ENCODE data around the gene UBA1.

UBA1 gene

GRCh38 chrX:47158781-47159180 is 34.8 kb upstream of the UBA1 start:
- Histone ChIP-seq H3K79me1 (replicated peaks; ENCODE audit: low read length, poor library complexity, severe bottlenecking) (no peaks in the 10 kb centered on the region), H3K27me3 (ENCODE audit: control insufficient read depth in 1 of 2, insufficient read depth in 1 of 2, low read length in 2 of 2) (peaks cover 0 to 17% of the 10 kb centered on the region in 2 experiments), H2BK120ac (ENCODE audit: low read depth, low read length) (no peak overlapping the region), H2BK15ac (ENCODE audit: low read depth, poor library complexity, severe bottlenecking) (no peak overlapping the region), H3K4me1 (ENCODE audit: control insufficient read depth, insufficient read depth, low read depth, low read length) (no peaks in the 10 kb centered on the region), H2AK5ac (ENCODE audit: low read length, severe bottlenecking) (no peak overlapping the region), H3K36me3 (ENCODE audit: control insufficient read depth in 1 of 2, insufficient read depth in 2 of 2, low read depth in 1 of 2, low read length in 2 of 2) (peaks cover 15 to 28% of the 10 kb centered on the region in 2 experiments), H3K18ac (ENCODE audit: low read depth in 1 of 2, low read length in 2 of 2) (no peak overlapping the region), H2BK5ac (ENCODE audit: low read depth, low read length, poor library complexity, severe bottlenecking) (no peak overlapping the region), H3K27ac (ENCODE audit: low read length, poor library complexity, severe bottlenecking) (no peak overlapping the region), H3K4ac (ENCODE audit: low read depth in 1 of 2, low read length in 2 of 2) (no peak overlapping the region), H3K4me3 (ENCODE audit: insufficient read depth in 1 of 2, low read depth in 1 of 2, low read length in 2 of 2) (no peak overlapping the region), H4K8ac (ENCODE audit: low read length) (no peak overlapping the region), H2BK12ac (ENCODE audit: low read length in 2 of 2) (no peak overlapping the region), H2AFZ (ENCODE audit: low read depth, low read length) (no peak overlapping the region), H3K9me3 (ENCODE audit: control insufficient read depth, low read length) (no peaks in the 10 kb centered on the region), H3K4me2 (ENCODE audit: low read length, poor library complexity, severe bottlenecking) (no peak overlapping the region), H4K91ac (ENCODE audit: low read length) (no peak overlapping the region), H3K23ac (ENCODE audit: low read length in 2 of 2) (no peak overlapping the region), H3K9ac (ENCODE audit: low read length) (no peak overlapping the region), H3K14ac (ENCODE audit: low read length in 2 of 2) (no peak overlapping the region)
- no peak for DNase-seq
- 95% methylated on average over 4 of the region's 5 CpGs for WGBS

- WGBS = 96% methylated on average over 3 of the region's 4 CpGs
Measured at GRCh38 chrX:47160781-47161180, 32.8 kb upstream of the UBA1 start.

GRCh38 chrX:47162927-47163583 is 30.6 kb upstream of the UBA1 start:
- no peaks in the 10 kb centered on the region for H3K9me3 ChIP-seq (ENCODE audit: control insufficient read depth, low read length)
- H3K36me3 ChIP-seq (ENCODE audit: control insufficient read depth in 1 of 2, insufficient read depth in 2 of 2, low read depth in 1 of 2, low read length in 2 of 2) = peaks cover 3 to 5% of the 10 kb centered on the region in 2 experiments

More at GRCh38 chrX:47160781-47161180, 32.8 kb upstream of the UBA1 start:
- no peak overlapping the region for H3K27ac ChIP-seq (ENCODE audit: low read length, poor library complexity, severe bottlenecking)
- H2BK12ac ChIP-seq (ENCODE audit: low read length in 2 of 2) = no peak overlapping the region
- H3K4me3 ChIP-seq (ENCODE audit: insufficient read depth in 1 of 2, low read depth in 1 of 2, low read length in 2 of 2) = no peak overlapping the region
- no peak overlapping the region for H3K4me2 ChIP-seq (ENCODE audit: low read length, poor library complexity, severe bottlenecking)
- DNase-seq = no peak
- H4K8ac ChIP-seq (ENCODE audit: low read length) = no peak overlapping the region
- no peak overlapping the region for H3K4ac ChIP-seq (ENCODE audit: low read depth in 1 of 2, low read length in 2 of 2)
- no peak overlapping the region for H3K23ac ChIP-seq (ENCODE audit: low read length in 2 of 2)
- H3K9me3 ChIP-seq (ENCODE audit: control insufficient read depth, low read length) = no peaks in the 10 kb centered on the region
- no peak overlapping the region for H2AK5ac ChIP-seq (ENCODE audit: low read length, severe bottlenecking)
- H3K18ac ChIP-seq (ENCODE audit: low read depth in 1 of 2, low read length in 2 of 2) = no peak overlapping the region
- H3K79me1 ChIP-seq (replicated peaks; ENCODE audit: low read length, poor library complexity, severe bottlenecking) = no peaks in the 10 kb centered on the region
- H3K36me3 ChIP-seq (ENCODE audit: control insufficient read depth in 1 of 2, insufficient read depth in 2 of 2, low read depth in 1 of 2, low read length in 2 of 2) = peaks cover 15 to 23% of the 10 kb centered on the region in 2 experiments
- no peak overlapping the region for H3K9ac ChIP-seq (ENCODE audit: low read length)
- no peak overlapping the region for H4K91ac ChIP-seq (ENCODE audit: low read length)
- no peak overlapping the region for H2BK120ac ChIP-seq (ENCODE audit: low read depth, low read length)
- no peak overlapping the region for H3K14ac ChIP-seq (ENCODE audit: low read length in 2 of 2)
- H3K4me1 ChIP-seq (ENCODE audit: control insufficient read depth, insufficient read depth, low read depth, low read length) = no peaks in the 10 kb centered on the region
- H2BK15ac ChIP-seq (ENCODE audit: low read depth, poor library complexity, severe bottlenecking) = no peak overlapping the region
- no peak overlapping the region for H2BK5ac ChIP-seq (ENCODE audit: low read depth, low read length, poor library complexity, severe bottlenecking)
- H2AFZ ChIP-seq (ENCODE audit: low read depth, low read length) = no peak overlapping the region
- H3K27me3 ChIP-seq (ENCODE audit: control insufficient read depth in 1 of 2, insufficient read depth in 1 of 2, low read length in 2 of 2) = peaks cover 0 to 17% of the 10 kb centered on the region in 2 experiments

GRCh38 chrX:47164420-47164819 is 29.2 kb upstream of the UBA1 start:
- no peak overlapping the region for H2BK120ac ChIP-seq (ENCODE audit: low read depth, low read length)
- no peak overlapping the region for H3K27ac ChIP-seq (ENCODE audit: low read length, poor library complexity, severe bottlenecking)
- H3K23ac ChIP-seq (ENCODE audit: low read length in 2 of 2) = no peak overlapping the region
- H2BK12ac ChIP-seq (ENCODE audit: low read length in 2 of 2) = no peak overlapping the region
- H3K4me2 ChIP-seq (ENCODE audit: low read length, poor library complexity, severe bottlenecking) = no peak overlapping the region
- no peak overlapping the region for H2BK15ac ChIP-seq (ENCODE audit: low read depth, poor library complexity, severe bottlenecking)
- 100% methylated on average over 2 of the region's 3 CpGs for WGBS
- no peak overlapping the region for H4K8ac ChIP-seq (ENCODE audit: low read length)
- no peaks in the 10 kb centered on the region for H3K9me3 ChIP-seq (ENCODE audit: control insufficient read depth, low read length)
- peaks cover 0 to 13% of the 10 kb centered on the region in 2 experiments for H3K27me3 ChIP-seq (ENCODE audit: control insufficient read depth in 1 of 2, insufficient read depth in 1 of 2, low read length in 2 of 2)
- no peak overlapping the region for H2AFZ ChIP-seq (ENCODE audit: low read depth, low read length)
- no peak overlapping the region for H3K4ac ChIP-seq (ENCODE audit: low read depth in 1 of 2, low read length in 2 of 2)
- no peak overlapping the region for H3K18ac ChIP-seq (ENCODE audit: low read depth in 1 of 2, low read length in 2 of 2)
- no peak overlapping the region for H3K14ac ChIP-seq (ENCODE audit: low read length in 2 of 2)
- no peak overlapping the region for H2BK5ac ChIP-seq (ENCODE audit: low read depth, low read length, poor library complexity, severe bottlenecking)
- no peak overlapping the region for H3K9ac ChIP-seq (ENCODE audit: low read length)
- DNase-seq = no peak
- H3K4me3 ChIP-seq (ENCODE audit: insufficient read depth in 1 of 2, low read depth in 1 of 2, low read length in 2 of 2) = no peak overlapping the region
- peaks cover 4 to 8% of the 10 kb centered on the region in 2 experiments for H3K36me3 ChIP-seq (ENCODE audit: control insufficient read depth in 1 of 2, insufficient read depth in 2 of 2, low read depth in 1 of 2, low read length in 2 of 2)
- peaks cover 6% of the 10 kb centered on the region for H3K79me1 ChIP-seq (replicated peaks; ENCODE audit: low read length, poor library complexity, severe bottlenecking)
- H4K91ac ChIP-seq (ENCODE audit: low read length) = no peak overlapping the region
- no peak overlapping the region for H2AK5ac ChIP-seq (ENCODE audit: low read length, severe bottlenecking)
- H3K4me1 ChIP-seq (ENCODE audit: control insufficient read depth, insufficient read depth, low read depth, low read length) = peaks cover 1% of the 10 kb centered on the region

More at GRCh38 chrX:47162927-47163583, 30.6 kb upstream of the UBA1 start:
- 96% methylated on average over 5 of the region's 5 CpGs for WGBS
- no peak overlapping the region for H3K4ac ChIP-seq (ENCODE audit: low read depth in 1 of 2, low read length in 2 of 2)
- no peak overlapping the region for H3K4me2 ChIP-seq (ENCODE audit: low read length, poor library complexity, severe bottlenecking)
- no peak overlapping the region for H3K4me3 ChIP-seq (ENCODE audit: insufficient read depth in 1 of 2, low read depth in 1 of 2, low read length in 2 of 2)
- no peak overlapping the region for H2BK12ac ChIP-seq (ENCODE audit: low read length in 2 of 2)
- H2BK15ac ChIP-seq (ENCODE audit: low read depth, poor library complexity, severe bottlenecking) = no peak overlapping the region
- DNase-seq = no peak
- H3K4me1 ChIP-seq (ENCODE audit: control insufficient read depth, insufficient read depth, low read depth, low read length) = peaks cover 1% of the 10 kb centered on the region
- no peak overlapping the region for H3K23ac ChIP-seq (ENCODE audit: low read length in 2 of 2)
- no peak overlapping the region for H4K91ac ChIP-seq (ENCODE audit: low read length)
- H3K79me1 ChIP-seq (replicated peaks; ENCODE audit: low read length, poor library complexity, severe bottlenecking) = no peaks in the 10 kb centered on the region
- H3K27me3 ChIP-seq (ENCODE audit: control insufficient read depth in 1 of 2, insufficient read depth in 1 of 2, low read length in 2 of 2) = peaks cover 0 to 6% of the 10 kb centered on the region in 2 experiments
- no peak overlapping the region for H3K9ac ChIP-seq (ENCODE audit: low read length)
- H3K14ac ChIP-seq (ENCODE audit: low read length in 2 of 2) = no peak overlapping the region
- H3K27ac ChIP-seq (ENCODE audit: low read length, poor library complexity, severe bottlenecking) = no peak overlapping the region
- H3K18ac ChIP-seq (ENCODE audit: low read depth in 1 of 2, low read length in 2 of 2) = no peak overlapping the region
- no peak overlapping the region for H4K8ac ChIP-seq (ENCODE audit: low read length)
- H2AK5ac ChIP-seq (ENCODE audit: low read length, severe bottlenecking) = no peak overlapping the region
- H2BK5ac ChIP-seq (ENCODE audit: low read depth, low read length, poor library complexity, severe bottlenecking) = no peak overlapping the region
- no peak overlapping the region for H2BK120ac ChIP-seq (ENCODE audit: low read depth, low read length)
- H2AFZ ChIP-seq (ENCODE audit: low read depth, low read length) = no peak overlapping the region
